Dermis microvascular lymphatic vessel endothelial cell (primary cell): Measurements from ENCODE around the gene TFAP2E. TPM values are rescaled to one million over a fixed set of nuclear protein-coding genes. Genes with fewer than 3 reads are reported as not detected.

ENCODE experiments used
- DNase-seq, 2 donors: peaks; one replicate each; pipeline versions ENCODE4 v3.0.0 to v3.0.0-alpha.2; 2010; ENCODE audit warnings: low read depth in 2 of 2
- total RNA-seq: library from RNA; depleted of rRNA; stranded (reverse); fragments of >200 nt; gene quantifications from 2 replicates; pipeline ENCODE4 v1.2.1, GENCODE V29; 2014

TFAP2E gene
- total RNA-seq, 1 donor from 2014 or later = 0.13 TPM

- peak in 1 of 2 donors; percentile 66 for DNase-seq
Measured at GRCh38 chr1:35557118-35557610, 15.9 kb upstream of the TFAP2E start, which contains the start of gene KIAA0319L. TSS of gene KIAA0319L (minus strand) at chr1:35557403. CDS start at chr1:35554491, 2,912 bp downstream.

GRCh38 chr1:35557611-35558373 is 15.3 kb upstream of the TFAP2E start, which contains the start of gene NCDN:
TSS of gene NCDN (plus strand) at chr1:35557799. CDS start at chr1:35558191, 392 bp downstream.
- peak; percentile 92 to 98 for DNase-seq

- DNase-seq = no peak
Measured at GRCh38 chr1:35558374-35559316, 14.5 kb upstream of the TFAP2E start.

GRCh38 chr1:35559317-35559944 is 13.7 kb upstream of the TFAP2E start:
- DNase-seq = no peak

GRCh38 chr1:35560256-35561225 is 12.6 kb upstream of the TFAP2E start:
- DNase-seq = no peak

GRCh38 chr1:35561297-35561971 is 11.7 kb upstream of the TFAP2E start:
- no peak for DNase-seq

- DNase-seq = no peak
Measured at GRCh38 chr1:35561972-35562680, 11.0 kb upstream of the TFAP2E start.

- no peak for DNase-seq
Measured at GRCh38 chr1:35563166-35563565, 9.9 kb upstream of the TFAP2E start.

GRCh38 chr1:35564037-35564883 is 8.9 kb upstream of the TFAP2E start:
- peak; percentile 61 to 80 for DNase-seq

- no peak for DNase-seq
Measured at GRCh38 chr1:35564884-35565741, 8.0 kb upstream of the TFAP2E start.

GRCh38 chr1:35565742-35566133 is 7.4 kb upstream of the TFAP2E start:
- DNase-seq = no peak

GRCh38 chr1:35567947-35568558 is 5.1 kb upstream of the TFAP2E start:
- DNase-seq = no peak

- DNase-seq = peak; percentile 42 to 66
Measured at GRCh38 chr1:35568975-35569395, 4.1 kb upstream of the TFAP2E start.

- DNase-seq = no peak
Measured at GRCh38 chr1:35569936-35570335, 3.2 kb upstream of the TFAP2E start.

- DNase-seq = no peak
Measured at GRCh38 chr1:35570589-35571137, 2.5 kb upstream of the TFAP2E start.

- DNase-seq = no peak
Measured at GRCh38 chr1:35571263-35571662, 1.9 kb upstream of the TFAP2E start.
